ENCODE results near the gene KIR3DL3.
"Not testable (repeated sequence)": the region's sequence is repeated elsewhere in the genome, so short reads cannot be mapped to it uniquely, and the experiment has no call there.

Gene KIR3DL3

GRCh38 chr19:54731191-54731590 is 6.9 kb downstream of the KIR3DL3 start:
- no peak for DNase-seq (ENCODE audit: low read depth)

- DNase-seq (ENCODE audit: low read depth), result not testable (repeated sequence)
Measured at GRCh38 chr19:54738306-54738705, 14.1 kb downstream of the KIR3DL3 start, which contains the start of gene KIR2DL3. TSS of gene KIR2DL3 (plus strand) at chr19:54738513. CDS start at chr19:54738546, 33 bp downstream.

- DNase-seq (ENCODE audit: low read depth), result no peak
Measured at GRCh38 chr19:54738715-54739114, 14.5 kb downstream of the KIR3DL3 start.

GRCh38 chr19:54739587-54740497 is 15.6 kb downstream of the KIR3DL3 start:
- DNase-seq (ENCODE audit: low read depth), result no peak

GRCh38 chr19:54741950-54742349 is 17.7 kb downstream of the KIR3DL3 start:
- not testable (repeated sequence) for DNase-seq (ENCODE audit: low read depth)

- DNase-seq (ENCODE audit: low read depth), result not testable (repeated sequence)
Measured at GRCh38 chr19:54744080-54744479, 19.8 kb downstream of the KIR3DL3 start.

GRCh38 chr19:54747614-54748322 is 23.5 kb downstream of the KIR3DL3 start:
- not testable (repeated sequence) for DNase-seq (ENCODE audit: low read depth)

GRCh38 chr19:54750276-54750675 is 26.0 kb downstream of the KIR3DL3 start:
- not testable (repeated sequence) for DNase-seq (ENCODE audit: low read depth)

GRCh38 chr19:54756204-54757110 is 32.2 kb downstream of the KIR3DL3 start:
- not testable (repeated sequence) for DNase-seq (ENCODE audit: low read depth)

GRCh38 chr19:54758577-54758976 is 34.3 kb downstream of the KIR3DL3 start:
- not testable (repeated sequence) for DNase-seq (ENCODE audit: low read depth)

GRCh38 chr19:54764219-54764618 is 40.0 kb downstream of the KIR3DL3 start:
- not testable (repeated sequence) for DNase-seq (ENCODE audit: low read depth)

GRCh38 chr19:54766464-54766863 is 42.2 kb downstream of the KIR3DL3 start:
- not testable (repeated sequence) for DNase-seq (ENCODE audit: low read depth)

- DNase-seq (ENCODE audit: low read depth), result not testable (repeated sequence)
Measured at GRCh38 chr19:54769646-54770045, 45.4 kb downstream of the KIR3DL3 start, which contains the start of gene KIR2DL1. TSS of gene KIR2DL1 (plus strand) at chr19:54769793. CDS start at chr19:54769851, 58 bp downstream.

- not testable (repeated sequence) for DNase-seq (ENCODE audit: low read depth)
Measured at GRCh38 chr19:54770511-54770910, 46.3 kb downstream of the KIR3DL3 start.

GRCh38 chr19:54771018-54771960 is 47.0 kb downstream of the KIR3DL3 start:
- DNase-seq (ENCODE audit: low read depth), result not testable (repeated sequence)

GRCh38 chr19:54772666-54773065 is 48.4 kb downstream of the KIR3DL3 start:
- DNase-seq (ENCODE audit: low read depth), result not testable (repeated sequence)

GRCh38 chr19:54775095-54775815 is 51.0 kb downstream of the KIR3DL3 start:
- not testable (repeated sequence) for DNase-seq (ENCODE audit: low read depth)

GRCh38 chr19:54775830-54776229 is 51.6 kb downstream of the KIR3DL3 start:
- DNase-seq (ENCODE audit: low read depth), result not testable (repeated sequence)

- DNase-seq (ENCODE audit: low read depth), result not testable (repeated sequence)
Measured at GRCh38 chr19:54777851-54778250, 53.6 kb downstream of the KIR3DL3 start.

- DNase-seq (ENCODE audit: low read depth), result not testable (repeated sequence)
Measured at GRCh38 chr19:54778896-54779295, 54.7 kb downstream of the KIR3DL3 start.
